IPS DF 4.7 (cell line): Measurements from ENCODE around the gene NDP.
"Not testable (repeated sequence)": the region's sequence is repeated elsewhere in the genome, so short reads cannot be mapped to it uniquely, and the experiment has no call there.

Experiments
- DNase-seq: peaks from one replicate; pipeline ENCODE4 v3.0.0-alpha.2; 2013; ENCODE audit warnings: low spot score; ENCODE audit errors: extremely low read depth

NDP gene

GRCh38 chrX:43971966-43972961, 926 bp downstream of the NDP start:
- DNase-seq: no peak

DNA sequence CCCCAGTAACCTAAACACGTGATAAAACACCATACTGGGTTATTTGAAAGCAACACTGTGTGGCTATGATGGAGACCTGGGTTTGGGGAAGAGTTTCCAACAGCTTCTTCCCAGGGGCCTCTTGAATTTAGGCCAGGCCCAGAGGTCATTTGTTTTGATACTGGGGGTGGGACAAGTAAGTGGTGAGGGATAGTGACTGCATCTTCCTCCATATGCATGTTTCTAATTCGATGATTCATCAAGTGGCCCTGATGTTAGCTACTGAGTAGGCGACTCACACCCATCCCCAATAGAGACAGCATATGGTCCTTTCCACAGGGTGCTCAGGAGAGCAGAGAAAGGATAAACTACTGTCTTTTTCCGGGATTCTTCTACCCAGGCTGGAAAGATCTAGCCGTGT, 2.7 kb downstream of the NDP start:
- no peak for DNase-seq

DNA sequence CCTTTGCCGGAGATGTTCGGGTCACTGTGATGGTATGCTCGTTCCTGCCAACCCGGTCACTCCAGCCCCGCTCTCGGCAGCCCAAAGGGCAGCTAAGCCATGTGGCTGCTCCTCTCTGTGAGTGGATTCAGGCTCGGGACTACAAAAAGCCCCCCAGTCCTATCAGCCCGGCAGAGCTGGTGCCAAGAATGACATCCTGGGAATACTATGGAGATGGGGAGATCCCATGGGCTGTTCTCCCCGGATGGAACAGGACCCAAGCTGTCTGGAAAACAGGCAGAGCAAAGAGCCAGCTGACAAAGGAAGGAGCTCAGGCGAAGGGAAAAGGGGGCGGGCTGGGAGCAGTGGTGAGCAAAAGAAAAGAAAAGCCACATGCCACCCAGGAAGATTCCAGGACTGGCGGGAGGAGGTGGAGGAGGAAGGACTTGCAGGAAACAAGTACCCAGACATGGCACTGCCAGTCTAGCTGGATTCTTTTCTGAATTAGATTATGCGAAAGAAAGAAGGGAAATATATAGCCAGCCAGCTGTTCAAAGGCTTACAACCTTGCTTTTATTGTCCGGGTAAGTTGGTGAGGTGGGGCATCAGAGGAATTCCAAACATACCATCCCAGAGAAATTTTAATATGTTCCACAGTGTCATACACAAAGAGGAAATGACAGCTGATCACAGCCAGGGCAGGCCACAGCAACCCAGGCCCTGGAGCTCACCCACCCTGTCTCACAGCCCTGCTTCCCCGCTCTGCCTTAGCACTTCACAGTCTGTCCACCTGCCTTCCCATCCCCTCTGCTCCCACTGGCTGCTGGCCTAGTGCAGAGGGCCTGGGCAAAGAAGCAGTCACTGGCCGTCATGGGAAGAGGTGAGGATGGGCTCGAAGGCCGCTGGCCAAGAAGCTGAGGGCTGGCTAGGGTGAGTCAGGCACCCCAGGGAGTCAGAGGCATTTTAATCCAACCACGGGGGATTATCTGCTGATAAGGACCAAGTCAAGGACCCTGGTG, 3.4 kb downstream of the NDP start:
- DNase-seq: no peak

GRCh38 chrX:43968359-43968781, 4.8 kb downstream of the NDP start:
- DNase-seq: no peak

GRCh38 chrX:43964936-43965335, 8.3 kb downstream of the NDP start:
- DNase-seq: no peak

- no peak for DNase-seq
Measured at GRCh38 chrX:43963726-43964125, 9.5 kb downstream of the NDP start.

DNA sequence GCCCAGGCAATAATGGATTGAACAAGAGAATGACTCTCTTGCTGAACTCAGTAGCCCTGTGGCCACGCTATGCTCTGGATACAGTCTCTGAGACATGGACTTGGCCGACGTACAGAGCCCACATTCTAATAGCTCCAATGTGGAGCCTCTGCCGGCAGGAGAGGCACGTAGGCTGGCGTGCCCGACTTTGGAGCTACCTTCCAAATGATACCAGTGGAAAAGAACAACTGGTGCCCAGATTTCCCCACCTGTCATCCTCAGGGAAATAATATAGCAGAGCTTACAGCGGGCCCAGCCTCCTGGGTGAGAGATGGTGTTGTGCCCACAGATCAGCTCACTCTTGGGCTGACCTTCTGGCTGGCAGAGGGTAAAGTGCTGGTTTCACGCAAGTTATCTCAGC, 10.6 kb downstream of the NDP start:
- no peak for DNase-seq

GRCh38 chrX:43961699-43962098, 11.5 kb downstream of the NDP start:
- no peak for DNase-seq

- no peak for DNase-seq
Measured at GRCh38 chrX:43958529-43958928, 14.7 kb downstream of the NDP start.

GRCh38 chrX:43956034-43956433, 17.2 kb downstream of the NDP start:
- no peak for DNase-seq

DNA sequence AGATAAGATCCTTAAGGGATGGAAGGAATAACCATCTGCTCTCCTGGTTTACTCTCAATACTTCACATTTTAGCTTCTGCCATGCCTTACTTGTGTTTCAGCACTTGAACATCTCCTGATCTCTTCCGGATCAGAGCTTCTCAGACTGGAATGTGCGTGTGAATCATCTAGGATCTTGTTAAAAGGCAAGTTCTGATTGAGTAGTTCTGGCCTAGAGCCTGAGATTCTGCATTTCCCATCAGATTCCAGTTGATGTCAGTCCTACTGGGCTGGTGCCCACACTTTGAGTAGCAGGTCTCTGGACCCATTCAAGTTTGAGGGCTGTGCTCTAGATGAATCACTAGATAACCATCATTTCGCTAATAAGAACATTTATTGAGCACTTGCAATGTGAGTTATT, 20.0 kb downstream of the NDP start:
- DNase-seq: no peak

DNA sequence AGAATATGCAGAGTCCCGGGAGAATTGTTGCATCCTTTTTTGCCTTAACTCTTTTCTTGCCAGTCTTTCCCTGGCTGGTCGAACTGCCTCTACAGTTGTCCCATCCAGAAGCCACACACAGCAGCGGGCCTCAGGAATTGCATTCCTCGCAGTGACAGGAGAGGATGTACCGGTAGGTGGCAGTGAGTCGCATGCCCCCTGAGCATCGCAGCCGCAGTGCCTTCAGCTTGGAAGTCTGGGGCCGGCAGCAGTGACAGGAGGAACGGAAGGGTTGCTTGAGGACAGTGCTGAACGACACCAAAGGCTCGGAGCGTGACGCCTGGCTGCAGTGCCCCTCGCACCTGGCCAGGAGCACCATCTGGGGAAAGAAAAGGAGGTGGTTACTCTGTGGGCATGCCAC, 23.5 kb downstream of the NDP start:
- no peak for DNase-seq

- DNase-seq: no peak
Measured at GRCh38 chrX:43940816-43941474, 32.2 kb downstream of the NDP start.

DNA sequence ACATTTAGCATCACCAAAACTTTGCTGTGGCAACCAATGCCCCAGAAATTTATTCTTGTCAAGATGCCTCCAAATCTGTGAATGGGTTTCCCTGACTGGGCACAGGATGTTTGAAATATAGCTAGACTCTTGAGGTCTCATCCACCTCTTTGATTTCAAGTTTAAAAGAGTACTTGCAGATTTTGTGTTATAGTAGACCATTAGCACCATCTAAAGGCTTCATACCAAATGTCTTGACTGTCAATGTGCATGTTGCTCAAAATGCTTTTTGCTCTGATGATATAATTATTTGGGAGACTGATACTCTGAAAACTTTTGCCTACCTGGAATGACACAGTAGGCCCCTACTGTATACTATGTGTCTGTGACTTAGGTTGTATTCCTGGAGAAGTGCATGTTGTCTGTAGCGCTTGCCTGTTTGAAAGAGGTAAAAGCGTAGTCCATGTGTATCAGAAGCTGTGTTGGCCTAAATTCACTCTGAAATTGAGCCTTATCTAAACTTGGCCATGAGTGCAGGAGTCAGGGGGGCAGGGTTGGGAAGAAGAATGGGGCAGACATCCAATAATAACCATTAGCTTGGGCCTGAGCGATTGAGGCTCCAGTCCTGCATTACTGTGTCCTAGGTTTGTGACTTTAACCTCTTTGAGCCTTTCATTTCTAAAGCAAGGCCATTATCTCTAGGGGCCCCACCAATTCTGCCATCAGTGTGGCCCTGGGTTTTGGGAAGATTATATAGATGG, 33.8 kb downstream of the NDP start:
- no peak for DNase-seq

GRCh38 chrX:43922032-43922431, 51.2 kb downstream of the NDP start:
- DNase-seq: not testable (repeated sequence)

DNA sequence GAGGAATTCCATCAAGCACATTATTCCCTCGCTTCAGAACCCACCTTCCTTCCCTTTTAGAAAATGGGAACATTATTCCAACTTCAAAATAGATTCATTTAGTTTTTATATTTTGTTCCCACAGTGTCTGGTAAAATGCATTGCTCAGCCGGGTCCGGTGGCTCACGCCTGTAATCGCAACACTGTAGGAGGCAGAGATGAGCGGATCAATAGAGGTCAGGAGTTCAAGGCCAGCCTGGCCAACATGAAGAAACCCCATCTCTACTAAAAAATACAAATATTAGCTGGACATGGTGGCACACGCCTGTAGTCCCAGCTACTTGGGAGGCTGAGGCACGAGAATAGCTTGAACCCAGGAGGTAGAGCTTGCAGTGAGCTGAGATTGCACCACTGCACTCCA, 62.4 kb downstream of the NDP start:
- DNase-seq: not testable (repeated sequence)

DNA sequence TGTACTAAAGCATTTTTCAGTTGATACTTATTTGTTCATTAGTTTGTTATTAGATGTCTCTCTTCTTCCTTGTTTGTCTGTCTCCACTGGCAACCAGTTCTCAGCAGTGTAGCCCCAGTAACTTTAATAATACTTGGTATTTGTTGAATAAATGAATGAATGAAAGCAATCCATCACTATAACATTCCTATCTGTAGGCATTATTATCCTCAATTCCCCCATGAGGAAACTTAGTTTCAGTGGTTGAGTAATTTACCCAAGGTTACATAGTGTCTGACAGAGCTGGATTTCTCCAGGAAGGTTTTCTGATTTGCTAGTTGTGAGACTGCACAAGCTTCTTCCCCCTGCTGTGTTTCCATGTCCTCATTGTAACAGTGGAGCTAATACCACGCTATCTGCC, 63.2 kb downstream of the NDP start:
- DNase-seq: no peak

GRCh38 chrX:43909141-43909540, 64.0 kb downstream of the NDP start:
- DNase-seq: no peak

DNA sequence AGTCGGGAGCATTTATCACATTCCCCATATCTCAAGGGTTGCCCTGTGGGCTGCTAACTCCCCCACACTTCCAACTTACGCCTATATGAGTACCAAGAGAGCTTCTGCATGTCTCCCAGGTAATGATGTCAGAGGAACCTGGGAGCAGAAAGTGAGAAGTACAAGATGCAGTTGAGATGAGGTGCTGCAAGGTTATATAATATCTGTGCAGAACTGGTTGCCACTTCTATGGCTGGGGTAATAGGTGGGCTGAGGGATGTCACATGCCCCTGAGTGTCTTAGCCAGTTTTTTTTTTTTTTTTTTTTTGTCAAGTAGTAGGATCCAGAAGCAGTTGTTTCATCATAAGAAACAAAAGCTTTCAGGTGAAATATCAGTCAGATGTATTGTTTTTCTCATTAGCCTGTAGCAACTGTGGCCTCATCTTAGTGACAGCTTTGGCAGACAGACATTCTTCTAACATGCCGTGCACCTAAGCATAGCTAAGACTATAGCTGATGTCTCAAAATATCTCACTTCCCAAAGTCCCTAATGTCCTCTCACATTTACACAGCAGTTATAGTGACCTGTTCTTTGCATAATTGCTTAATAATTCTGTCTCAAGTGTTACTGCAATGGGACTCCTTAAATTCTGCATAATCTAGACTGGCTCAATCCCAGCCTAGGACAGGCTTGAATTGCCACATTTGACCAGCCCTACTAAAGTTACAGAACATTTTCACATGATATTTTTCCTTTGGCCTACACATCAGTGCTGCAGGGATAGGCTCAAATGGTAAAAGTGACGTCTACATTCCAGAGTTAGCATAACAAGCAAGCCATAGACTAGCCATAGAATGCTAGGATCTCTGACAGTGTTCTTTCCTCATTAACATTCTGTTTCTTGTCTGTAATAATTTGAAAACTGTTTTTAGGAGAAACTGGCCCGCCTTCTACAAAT, 73.0 kb downstream of the NDP start:
- no peak for DNase-seq
